Muscle of arm (tissue), 12 donors: ENCODE measurements around the gene ROCK1. TPM values are rescaled to one million over a fixed set of nuclear protein-coding genes. Genes with fewer than 3 reads are reported as not detected.
A peak's percentile ranks its signal among the peaks of the same experiment; 100 is the strongest.

Experiments
- DNase-seq: peaks from one replicate; pipeline ENCODE4 v3.0.0-alpha.2; 2013
- polyA plus RNA-seq, 12 donors: library from polyadenylated mRNA; unstranded; fragments of 120-200 nt; gene quantifications; one replicate each; pipeline ENCODE4 v1.2.1, GENCODE V29; 2013; ENCODE audit not compliant: insufficient read length in 12 of 12

Gene ROCK1
- polyA plus RNA-seq, 12 donors: 27.7 to 55.8 (median 39.1) TPM; not detected in 1

DNA sequence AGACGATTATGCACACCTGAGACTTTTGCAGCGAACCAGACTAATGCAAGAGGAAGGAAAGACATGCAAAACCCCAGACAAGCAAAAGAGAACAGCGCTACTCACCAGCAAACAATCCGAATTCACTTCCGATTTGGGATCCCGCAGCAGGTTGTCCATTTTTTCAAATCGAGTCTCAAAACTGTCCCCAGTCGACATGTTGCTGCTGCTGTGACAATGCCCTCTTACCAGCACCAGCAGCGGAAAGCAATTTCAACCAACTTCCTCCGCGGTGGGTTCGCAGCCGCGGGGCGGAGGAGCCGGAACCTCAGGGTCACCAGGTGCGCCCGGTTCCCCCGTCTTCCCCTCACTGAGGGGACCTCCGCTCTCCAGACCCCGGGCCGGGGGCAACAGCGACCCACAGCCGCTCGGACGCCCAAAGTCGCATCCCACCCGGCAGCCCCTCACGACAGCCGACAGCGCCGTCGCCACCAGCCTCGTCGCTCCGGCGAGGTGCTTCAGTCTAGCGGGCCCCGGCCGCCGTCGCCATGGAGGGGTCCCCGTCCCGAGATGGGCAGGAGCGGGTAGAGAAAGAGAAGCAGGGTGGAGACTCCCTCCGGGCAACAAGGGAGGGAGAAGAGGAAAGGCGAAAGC is 784 bp downstream of the ROCK1 start:
- DNase-seq: peak; percentile 47

DNA sequence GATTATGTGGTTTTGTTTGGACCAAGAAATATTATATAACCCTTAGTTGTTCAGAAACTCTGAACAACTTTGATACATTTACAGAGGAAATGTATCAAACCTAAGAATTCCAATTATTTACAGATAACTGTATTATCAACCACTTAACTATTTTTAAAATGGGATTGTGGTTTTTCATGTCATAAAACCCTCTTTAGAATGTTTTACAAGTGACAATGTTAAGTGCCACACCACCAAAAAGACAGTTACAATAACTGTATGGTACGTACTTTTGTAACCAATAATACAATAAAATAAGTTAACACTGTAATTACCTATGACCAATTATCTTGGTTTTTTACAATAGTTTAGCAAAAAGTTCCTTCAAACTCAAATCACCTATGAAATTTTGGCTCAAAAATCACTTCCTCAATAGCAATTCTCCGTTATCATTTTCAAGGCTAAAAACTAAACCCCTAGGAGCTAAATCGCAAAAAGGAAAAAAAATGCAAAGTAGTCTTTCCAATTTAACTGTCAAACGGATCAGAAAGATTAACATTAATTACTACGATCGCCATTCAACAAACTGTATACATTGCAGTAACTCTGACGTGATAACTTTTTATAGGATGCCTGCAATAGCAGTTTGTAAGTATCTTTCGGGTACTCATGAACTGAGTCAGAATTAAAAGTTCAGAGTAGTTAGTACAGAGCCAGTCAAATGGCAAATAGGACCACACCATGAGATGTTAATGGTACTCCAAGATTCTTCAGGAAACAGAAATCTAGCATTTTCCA is 1.5 kb downstream of the ROCK1 start:
- no peak for DNase-seq

DNA sequence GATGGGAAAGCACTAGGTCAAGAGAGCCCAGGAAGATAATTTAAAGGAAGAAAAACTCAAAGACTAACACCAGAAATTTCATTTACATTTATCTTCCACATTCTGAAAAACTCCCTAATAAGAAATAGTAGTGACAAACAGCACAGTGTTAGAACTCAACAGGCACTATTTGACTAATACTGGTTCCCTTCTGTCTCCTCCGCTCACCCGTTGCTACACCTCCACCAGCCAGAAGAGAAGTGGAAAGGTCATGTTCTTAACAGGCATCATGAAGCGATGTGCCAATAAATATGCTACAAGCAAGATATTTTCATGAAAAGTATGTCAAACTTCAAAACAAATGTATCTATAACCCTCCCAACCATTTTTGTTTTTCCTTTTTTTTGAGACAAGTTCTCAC is 5.7 kb downstream of the ROCK1 start:
- no peak for DNase-seq

DNA sequence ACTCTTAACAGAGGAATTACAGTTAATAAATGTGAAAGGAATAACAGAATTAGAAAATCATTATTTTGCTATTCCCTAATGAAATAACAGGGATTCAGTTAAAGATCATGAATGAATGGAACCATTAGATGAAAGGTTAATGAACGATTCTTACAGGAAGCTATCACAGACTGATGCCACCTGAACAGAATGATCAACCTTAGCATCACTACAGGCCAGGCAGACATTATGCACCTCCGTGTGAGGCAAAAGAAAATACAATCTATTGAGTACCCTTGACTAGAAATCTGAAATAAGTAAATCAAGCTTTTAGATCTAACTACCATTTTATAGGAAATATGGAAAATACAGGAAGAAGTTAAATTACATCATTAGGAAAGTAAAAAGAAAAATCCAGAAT is 10.4 kb downstream of the ROCK1 start:
- no peak for DNase-seq

DNA sequence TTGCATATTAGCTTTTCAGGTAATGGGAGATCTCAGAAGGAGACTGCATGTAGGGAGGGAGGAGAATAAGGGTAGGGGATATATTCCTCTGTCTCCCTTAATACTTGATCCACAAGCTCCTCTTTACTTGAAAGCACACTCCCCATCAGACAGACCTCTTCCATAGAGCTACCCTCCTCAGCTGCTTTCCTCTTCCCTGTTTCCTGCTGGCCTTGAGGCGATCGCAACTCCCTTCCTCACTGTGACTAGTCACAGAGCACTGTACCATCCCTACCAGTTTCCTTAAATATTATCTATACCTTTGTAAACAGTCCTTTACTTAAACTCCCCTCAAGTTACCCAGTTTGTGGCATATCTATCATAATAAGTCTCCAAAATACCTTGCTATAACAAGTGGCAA is 10.9 kb downstream of the ROCK1 start:
- DNase-seq: no peak

DNA sequence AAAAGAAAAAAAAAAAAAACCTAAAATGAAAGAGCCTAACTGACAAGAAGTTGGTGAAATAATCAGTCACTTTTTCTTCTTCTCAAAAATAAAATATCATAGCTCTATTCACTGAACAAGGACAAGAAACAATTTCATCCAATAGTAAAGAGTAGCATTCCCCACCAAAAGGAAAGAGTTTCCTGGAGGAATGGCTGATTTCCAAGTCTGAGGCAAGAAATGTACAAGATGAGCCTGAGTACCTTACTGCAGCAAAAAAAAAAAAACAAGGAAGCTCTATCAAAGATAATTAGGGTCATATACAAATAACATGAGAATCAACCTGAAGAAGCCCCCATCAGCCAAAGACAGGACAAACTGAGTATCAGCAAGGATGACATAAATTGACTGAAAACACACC is 11.5 kb downstream of the ROCK1 start:
- DNase-seq: no peak

DNA sequence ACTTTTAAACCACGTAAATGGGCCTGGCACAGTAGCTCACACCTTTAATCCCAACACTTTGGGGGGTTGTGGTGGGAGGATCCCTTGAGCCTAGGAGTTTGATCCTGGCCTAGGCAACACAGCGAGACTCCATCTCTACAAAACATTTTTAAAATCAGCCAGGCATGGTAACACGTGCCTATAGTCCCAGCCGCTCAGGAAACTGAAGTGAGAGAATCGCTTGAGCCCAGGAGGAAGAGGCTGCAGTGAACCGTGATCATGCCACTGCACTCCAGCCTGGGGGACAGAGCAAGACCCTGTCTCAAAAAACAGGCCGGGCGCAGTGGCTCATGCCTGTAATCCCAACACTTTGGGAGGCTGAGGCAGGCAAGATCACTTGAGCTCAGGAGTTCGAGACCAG is 12.2 kb downstream of the ROCK1 start:
- DNase-seq: no peak

DNA sequence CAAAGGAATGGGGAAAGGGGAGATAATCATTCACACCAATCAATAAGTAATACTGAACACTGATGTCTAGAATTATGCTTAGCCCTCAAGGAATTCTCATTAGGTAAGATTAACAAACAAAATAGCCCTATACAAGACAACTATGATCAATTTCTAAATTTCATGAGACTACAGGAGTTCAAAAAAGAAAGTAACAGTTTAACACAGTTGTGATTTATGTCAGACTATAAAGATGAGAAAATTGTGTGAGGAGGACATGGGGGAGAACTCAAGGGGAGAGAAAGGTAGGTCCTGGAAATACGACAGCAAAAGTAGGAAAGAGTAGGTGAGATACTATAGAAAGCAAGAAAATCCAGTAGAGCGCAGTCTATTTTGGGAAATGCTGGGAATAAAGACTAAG is 14.9 kb downstream of the ROCK1 start:
- no peak for DNase-seq

DNA sequence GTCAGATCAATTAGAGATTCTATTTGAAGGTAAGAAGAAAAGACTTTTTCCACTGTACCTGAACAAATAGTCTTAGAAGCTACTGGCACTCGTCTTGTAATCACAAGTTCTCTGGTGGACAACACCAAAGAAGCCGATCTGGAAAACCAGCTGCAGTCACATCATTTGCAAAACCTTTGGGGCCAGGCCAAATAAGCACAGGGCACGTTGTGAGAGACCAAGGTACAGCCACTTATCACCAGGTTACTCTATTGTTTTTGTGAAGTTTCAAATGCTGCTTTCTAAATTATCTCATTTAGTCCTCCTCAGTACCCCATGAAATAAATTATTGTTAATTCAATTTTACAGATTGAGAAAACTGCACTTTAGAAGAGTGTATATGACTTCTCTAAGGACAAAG is 18.5 kb downstream of the ROCK1 start:
- DNase-seq: no peak

DNA sequence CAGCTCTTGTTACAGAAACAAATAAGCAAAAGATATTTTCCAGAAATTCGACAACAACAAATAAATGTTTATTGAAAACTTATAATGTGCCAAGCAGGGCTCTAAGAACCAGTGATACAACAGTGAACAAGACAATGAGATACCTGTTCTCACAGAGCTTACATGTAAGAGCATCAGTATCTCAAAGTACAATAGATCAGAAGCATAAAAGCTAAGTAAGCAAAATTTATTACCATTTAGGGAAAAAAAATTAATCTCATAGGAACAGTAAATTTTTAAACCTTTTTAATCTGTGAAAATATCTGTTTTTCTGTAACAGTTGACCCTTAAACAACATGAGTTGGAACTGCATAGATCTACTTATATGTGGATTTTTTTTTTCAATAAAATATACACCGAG is 20.9 kb downstream of the ROCK1 start:
- DNase-seq: no peak

DNA sequence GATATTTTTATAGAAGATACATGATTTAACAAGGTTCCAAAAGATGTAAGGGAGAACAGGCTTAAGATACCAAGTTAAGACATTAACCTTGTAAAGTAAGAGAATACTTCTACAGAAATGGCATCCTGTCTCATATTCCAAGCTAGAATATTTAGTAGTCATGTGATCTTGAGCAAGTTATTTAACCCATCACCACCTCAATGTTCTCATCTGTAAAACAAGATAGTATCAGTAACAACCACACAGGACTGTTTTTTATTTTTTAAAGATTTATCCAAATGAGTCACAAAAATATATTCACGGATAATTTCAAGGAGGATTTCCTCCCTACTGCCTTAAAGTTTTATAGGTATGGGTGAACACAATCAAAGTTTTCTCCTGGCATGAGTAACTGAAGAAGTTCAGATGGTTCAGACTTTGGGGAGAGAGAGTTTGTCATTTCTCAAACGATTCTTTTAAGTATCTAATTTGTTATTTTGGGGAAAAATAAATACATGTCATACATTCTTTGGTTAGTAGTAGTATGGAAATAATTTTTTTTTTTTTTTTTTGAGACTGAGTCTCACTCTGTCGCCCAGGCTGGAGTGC is 25.9 kb downstream of the ROCK1 start:
- no peak for DNase-seq

DNA sequence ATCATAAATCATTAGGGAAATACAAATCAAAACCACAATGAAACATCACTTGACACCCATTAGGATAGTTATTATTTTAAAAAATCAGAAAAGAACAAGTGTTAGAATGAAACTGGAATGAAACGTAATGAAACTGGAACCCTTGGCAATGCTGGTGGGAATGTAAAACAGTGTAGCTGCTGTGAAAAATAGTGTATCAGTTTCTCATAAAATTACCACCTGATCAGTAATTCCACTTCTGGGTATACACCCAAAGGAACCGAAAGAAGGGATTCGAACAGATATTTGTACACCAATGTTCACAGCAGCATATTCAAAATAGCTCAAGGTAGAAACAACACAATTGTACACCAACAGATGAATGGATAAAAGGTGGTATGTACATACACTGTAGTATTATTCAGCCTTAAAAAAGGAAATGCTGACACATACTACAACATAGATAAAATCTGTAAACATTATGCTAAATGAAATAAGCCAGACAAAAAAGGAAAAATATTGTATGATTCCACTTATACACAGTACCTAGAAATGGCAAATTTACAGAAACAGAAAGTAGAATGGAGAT is 27.0 kb downstream of the ROCK1 start:
- no peak for DNase-seq

DNA sequence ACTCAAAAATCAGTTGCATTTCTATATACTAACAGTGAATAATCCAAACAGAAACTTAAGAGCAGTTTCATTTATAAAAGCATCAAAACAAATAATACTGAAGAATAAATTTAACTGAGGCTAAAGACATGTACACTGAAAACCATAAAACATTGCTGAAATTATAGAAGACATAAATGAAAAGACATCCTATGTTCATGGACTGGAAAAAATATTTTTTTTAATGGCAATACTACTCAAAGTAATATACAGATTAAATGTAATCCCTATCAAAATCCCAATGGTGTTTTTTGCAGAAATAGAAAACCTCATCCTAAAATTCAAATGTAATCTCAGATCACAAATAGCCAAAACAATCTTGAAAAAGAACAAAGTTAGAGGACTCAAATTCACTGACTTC is 28.6 kb downstream of the ROCK1 start:
- DNase-seq: no peak

DNA sequence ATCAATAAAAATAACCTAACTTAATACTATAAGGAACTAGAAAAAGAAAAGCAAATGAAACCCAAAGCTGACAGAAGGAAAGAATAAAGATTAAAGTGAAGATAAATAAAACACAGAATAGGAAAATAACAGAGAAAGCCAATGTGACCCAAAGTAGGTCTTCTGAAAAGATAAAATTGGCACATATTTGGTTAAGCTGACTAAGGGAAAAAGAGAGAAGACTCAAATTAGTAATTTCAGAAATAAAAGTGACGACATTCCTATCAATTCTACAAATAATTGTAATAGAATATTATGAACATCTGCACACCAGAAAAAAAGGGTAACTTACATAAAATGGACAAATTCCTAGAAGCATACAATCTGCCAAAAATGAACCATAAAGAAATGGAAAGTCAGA is 30.2 kb downstream of the ROCK1 start:
- DNase-seq: no peak

DNA sequence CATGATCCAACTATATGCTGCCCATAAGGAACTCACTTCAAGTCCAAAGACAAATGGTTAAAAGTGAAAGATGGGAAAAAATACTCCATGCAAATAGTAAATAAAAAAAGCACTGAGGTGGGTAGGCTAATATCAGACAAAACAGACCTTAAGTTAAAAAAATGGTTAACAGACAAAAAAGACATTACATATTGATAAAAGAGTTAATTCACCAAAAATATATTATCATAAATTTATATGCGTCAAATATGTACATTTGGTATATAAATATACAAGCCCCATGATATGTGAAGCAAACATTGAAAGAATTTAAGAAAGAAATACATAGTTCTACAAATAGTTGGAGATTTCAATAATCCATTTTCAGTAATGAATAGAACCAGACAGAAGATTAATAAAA is 31.0 kb downstream of the ROCK1 start:
- no peak for DNase-seq

DNA sequence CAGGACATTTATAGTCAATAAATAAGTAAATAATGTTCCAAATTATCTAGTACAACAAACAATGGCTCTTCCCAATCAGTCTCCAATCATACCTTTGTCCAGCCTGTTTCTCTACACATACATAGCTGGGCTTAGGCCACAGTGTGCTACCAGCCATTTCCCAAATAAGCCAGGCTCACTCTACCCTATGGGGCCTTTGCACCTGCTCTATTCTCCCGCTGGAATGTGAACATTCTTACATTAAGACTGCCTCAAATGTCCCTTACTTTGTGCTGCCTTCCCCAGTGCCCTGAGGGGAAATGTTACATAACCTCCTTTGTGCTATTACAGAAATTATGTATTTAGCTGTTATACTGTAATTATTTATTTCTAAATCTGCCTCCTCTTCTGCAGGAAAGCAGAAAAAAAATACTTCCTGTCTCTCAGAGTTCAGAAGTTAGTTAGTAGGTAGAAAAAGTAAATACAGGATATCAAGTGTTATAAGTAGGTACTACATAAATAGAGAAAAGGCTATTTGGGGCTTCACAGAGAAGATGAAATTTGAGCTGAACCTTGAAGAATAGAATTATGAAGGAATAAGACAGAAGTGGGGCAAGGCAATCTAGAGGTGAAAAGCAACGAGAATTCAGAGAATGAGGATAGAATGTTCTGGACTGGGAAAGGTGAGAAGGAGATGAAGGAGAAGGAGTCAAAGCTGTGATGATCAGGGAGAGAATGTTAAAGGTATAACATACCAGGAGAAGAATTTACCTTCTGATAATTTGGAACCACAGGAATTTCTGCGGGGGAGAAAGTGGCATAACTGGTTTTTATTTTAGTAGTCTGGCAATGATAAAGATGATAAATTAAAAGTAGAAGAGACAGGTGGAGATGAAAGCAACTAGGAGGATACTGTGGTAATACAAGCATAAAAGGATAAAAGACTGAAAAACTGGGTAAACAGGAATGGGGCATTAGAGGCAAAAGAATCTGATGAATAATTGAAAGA is 37.0 kb downstream of the ROCK1 start:
- DNase-seq: no peak

DNA sequence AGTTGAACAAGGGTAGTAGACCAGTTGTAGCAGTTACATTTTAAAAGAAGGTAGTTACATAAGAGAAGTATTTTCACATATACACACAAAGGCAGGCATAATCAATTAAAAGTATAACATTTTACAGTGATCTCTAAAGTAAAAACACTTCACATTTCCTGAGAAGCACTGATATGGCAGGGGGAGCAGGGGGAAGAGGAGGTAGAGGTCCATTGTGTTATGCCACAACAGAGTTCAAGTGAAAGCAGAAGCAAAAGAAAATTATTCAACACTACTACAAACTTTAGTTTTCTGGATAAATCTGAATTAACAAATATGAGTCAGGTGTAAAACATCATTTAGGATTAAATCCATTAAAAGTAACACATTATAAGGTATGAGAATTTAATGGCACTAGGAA is 38.4 kb downstream of the ROCK1 start:
- DNase-seq: no peak

DNA sequence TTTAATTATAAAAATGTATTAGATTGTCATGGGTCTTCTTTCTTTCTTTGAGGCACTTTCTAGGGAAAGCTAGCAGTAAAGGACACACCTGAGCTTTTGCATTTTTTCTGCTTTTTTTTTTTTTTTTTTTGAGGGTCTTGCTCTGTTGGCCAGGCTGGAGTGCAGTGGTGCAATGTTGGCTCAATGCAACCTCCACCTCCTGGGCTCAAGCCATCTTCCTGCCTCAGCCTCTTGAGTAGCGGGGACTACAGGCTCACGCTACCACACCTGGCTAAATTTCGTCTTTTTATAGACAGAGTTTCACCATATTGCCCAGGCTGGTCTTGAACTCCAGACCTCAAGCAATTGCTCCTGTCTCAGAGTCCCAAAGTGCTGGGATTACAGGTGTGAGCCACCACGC is 40.5 kb downstream of the ROCK1 start:
- no peak for DNase-seq

DNA sequence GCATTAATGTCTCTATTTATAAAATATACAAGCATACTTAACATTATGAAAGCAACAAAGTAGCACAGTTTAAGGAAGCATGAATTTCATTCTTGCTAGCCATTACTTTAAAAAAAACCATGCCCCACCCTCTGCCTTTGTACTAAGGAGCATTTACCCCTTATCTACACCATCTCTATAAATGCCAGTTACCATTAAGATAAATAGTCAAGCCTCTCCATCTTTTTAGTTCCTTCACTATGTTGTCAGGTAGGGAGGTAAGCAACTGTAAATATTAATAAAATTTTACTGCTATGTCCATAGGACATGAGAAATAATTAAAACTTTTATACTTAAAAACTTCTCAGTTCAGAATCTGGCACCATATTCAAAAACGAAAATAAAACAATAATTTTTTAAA is 42.1 kb downstream of the ROCK1 start:
- DNase-seq: no peak

DNA sequence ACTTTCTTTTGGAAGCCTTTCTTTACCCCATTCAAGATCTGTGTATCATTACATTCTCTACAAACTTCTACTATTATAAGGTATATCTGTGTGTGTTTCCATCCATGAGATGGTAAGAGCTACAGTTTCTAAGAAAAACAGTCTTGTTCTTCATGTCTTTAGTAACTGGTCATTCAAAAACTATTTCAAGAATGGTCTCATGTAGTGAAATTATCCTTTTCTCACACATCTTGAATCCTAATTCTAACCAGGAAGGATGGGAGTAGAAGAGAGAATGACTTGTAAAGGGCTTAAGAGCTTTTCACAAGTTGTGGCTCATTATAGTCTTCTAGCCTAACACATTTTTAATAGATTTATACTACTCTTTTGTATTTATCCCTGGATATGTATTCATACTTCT is 47.3 kb downstream of the ROCK1 start:
- DNase-seq: no peak

DNA sequence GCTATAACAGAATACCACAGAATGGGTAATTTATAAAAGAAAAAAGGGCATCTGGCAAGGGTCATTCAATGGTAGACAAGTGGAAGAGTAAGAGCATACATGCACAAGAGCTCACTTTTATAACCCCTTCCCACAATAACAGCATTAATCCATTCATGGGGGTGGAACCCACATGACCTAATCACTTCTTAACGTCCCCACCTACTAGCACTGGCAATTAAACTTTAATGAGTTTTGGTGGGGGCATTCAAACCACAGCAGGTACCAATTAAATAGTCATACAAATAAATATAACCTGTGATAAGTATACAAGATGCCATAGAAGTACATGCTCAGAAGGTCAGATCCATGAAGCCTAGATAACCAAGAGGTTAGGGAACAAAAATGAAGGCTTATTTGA is 48.6 kb downstream of the ROCK1 start:
- no peak for DNase-seq

DNA sequence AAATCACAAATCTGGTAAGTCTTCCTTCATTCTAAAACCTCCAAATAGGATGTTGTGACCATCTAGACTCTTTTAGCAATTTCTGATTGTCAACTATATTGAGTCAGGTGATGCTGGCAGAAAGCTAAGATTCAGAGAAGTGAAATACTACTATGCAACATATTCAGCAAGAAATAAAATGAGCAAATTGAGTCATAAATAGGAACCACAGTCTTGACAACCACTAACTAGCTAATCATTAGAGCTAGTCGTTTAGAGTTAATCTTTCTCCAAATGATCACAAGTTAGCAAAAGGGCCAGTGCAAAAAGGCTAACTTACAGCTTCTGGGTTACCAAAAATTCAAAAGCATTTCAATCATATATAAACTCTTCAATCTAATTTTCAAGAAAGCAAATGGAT is 54.5 kb downstream of the ROCK1 start:
- no peak for DNase-seq
